Measurements from ENCODE around the gene SPHK1.

SPHK1 gene

DNA sequence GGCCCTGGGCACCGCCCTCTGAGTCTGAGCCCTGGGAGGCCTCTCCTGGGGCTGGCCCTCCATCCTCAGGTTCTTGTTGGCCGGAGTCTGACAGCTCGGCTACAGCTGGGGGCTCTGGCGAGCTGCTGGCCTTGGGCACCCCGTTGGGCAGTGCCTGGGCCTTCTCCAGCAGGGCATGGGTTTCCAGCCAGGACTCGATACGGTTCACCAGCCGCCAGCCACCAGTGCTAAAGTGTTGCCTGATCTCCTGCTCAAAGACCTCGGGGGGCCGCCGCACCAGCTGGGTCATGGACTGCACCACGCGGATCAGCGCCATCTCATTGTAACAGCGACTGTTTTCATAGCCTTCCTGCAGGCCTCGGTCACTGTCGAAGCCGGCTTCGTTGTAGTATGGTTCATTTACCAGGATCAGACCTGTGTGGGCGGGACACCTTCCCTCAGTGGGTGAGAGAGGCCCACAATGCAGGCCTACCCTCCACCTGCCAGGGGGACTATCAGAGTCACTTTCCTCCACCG lies 6.8 kb downstream of the SPHK1 start:
- no peak overlapping the region for H3K9ac ChIP-seq (ENCODE audit: low read depth, low read length)
- H3K36me3 ChIP-seq (ENCODE audit: insufficient read depth, low read depth, low read length): peaks cover 47% of the 10 kb centered on the region
- peaks cover 5% of the 10 kb centered on the region; the same call in 1 of the 2 replicates for H3K27me3 ChIP-seq (ENCODE audit: insufficient read depth, low read length)
- peaks cover 15% of the 10 kb centered on the region for H3K4me1 ChIP-seq (ENCODE audit: insufficient read depth, low read length)
- no peak overlapping the region for H3K4me3 ChIP-seq (ENCODE audit: low read length)
- no peak overlapping the region for H3K27ac ChIP-seq (ENCODE audit: low read length)
- no peaks in the 10 kb centered on the region for H3K9me3 ChIP-seq (ENCODE audit: insufficient read depth, low read depth, low read length)

DNA sequence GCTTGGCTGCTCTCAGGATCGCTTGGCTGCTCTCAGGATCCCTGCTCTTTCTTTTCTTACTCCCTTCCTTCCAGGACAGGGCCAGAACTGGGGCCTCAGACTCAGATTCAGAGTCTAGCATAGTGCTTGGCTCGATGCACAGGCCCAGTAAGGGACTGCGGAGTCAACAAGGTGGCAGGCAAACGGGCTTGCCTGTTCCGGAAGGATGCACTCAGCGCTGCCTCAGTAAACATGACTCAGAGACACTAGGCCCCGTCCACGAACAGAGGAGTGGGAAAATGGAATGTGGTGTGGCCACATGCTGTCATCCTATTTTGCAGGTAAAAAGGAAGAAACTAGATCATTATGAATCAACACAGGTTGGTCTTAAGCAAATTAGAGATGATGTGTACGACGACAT lies 9.8 kb downstream of the SPHK1 start:
- Histone ChIP-seq H3K9ac (ENCODE audit: low read depth, low read length) (no peak overlapping the region), H3K9me3 (ENCODE audit: insufficient read depth, low read depth, low read length) (no peaks in the 10 kb centered on the region), H3K4me3 (ENCODE audit: low read length) (no peak overlapping the region), H3K27ac (ENCODE audit: low read length) (no peak overlapping the region), H3K4me1 (ENCODE audit: insufficient read depth, low read length) (peaks cover 10% of the 10 kb centered on the region), H3K27me3 (ENCODE audit: insufficient read depth, low read length) (no peaks in the 10 kb centered on the region), H3K36me3 (ENCODE audit: insufficient read depth, low read depth, low read length) (peaks cover 75% of the 10 kb centered on the region)

DNA sequence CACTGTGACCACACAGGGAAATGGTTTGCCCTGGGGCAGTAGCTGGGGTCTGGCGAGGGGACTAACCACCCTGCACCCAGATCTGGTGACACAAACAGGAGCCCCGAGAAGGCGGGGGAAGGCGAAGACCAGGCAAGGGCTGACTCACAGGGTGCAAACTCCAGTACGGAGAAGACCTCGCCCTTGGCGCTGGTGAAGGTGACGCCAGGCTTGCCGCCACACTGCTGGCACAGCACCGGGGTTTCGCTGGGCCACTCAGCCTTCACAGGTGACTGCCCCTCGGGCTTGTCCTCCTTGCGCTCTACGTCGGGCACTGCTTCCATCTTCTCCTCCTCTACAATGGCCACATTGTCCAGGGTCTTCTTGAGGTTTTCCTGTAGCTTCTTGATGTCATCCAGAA lies 11.6 kb downstream of the SPHK1 start:
- no peaks in the 10 kb centered on the region for H3K4me1 ChIP-seq (ENCODE audit: insufficient read depth, low read length)
- H3K36me3 ChIP-seq (ENCODE audit: insufficient read depth, low read depth, low read length): peaks cover 88% of the 10 kb centered on the region
- H3K27me3 ChIP-seq (ENCODE audit: insufficient read depth, low read length): no peaks in the 10 kb centered on the region
- no peak overlapping the region for H3K9ac ChIP-seq (ENCODE audit: low read depth, low read length)
- H3K9me3 ChIP-seq (ENCODE audit: insufficient read depth, low read depth, low read length): no peaks in the 10 kb centered on the region
- H3K27ac ChIP-seq (ENCODE audit: low read length): no peak overlapping the region
- no peak overlapping the region for H3K4me3 ChIP-seq (ENCODE audit: low read length)

DNA sequence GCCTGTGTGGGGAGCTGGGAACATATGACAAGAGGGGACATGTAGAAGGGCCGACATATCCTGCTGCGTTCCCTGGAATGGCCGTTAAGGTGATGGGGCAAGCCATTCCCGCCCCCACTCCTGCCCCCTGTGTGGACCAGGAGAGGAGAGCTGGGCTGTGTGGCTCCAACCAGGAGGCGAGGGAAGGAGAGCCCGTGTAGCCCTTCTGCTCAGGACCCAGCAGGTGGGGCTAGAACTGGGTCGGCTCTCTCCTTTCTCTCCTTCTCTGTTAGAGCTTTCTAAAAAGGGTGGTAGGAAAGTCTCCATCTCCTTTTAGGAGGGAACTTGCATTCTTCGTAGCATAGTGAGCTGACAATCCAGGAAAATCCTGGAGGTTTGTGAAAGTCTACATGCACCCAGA lies 12.8 kb downstream of the SPHK1 start:
- Histone ChIP-seq H3K9ac (ENCODE audit: low read depth, low read length) (no peak overlapping the region), H3K4me3 (ENCODE audit: low read length) (no peak overlapping the region), H3K9me3 (ENCODE audit: insufficient read depth, low read depth, low read length) (no peaks in the 10 kb centered on the region), H3K4me1 (ENCODE audit: insufficient read depth, low read length) (no peaks in the 10 kb centered on the region), H3K36me3 (ENCODE audit: insufficient read depth, low read depth, low read length) (peaks cover 88% of the 10 kb centered on the region), H3K27ac (ENCODE audit: low read length) (no peak overlapping the region), H3K27me3 (ENCODE audit: insufficient read depth, low read length) (no peaks in the 10 kb centered on the region)

DNA sequence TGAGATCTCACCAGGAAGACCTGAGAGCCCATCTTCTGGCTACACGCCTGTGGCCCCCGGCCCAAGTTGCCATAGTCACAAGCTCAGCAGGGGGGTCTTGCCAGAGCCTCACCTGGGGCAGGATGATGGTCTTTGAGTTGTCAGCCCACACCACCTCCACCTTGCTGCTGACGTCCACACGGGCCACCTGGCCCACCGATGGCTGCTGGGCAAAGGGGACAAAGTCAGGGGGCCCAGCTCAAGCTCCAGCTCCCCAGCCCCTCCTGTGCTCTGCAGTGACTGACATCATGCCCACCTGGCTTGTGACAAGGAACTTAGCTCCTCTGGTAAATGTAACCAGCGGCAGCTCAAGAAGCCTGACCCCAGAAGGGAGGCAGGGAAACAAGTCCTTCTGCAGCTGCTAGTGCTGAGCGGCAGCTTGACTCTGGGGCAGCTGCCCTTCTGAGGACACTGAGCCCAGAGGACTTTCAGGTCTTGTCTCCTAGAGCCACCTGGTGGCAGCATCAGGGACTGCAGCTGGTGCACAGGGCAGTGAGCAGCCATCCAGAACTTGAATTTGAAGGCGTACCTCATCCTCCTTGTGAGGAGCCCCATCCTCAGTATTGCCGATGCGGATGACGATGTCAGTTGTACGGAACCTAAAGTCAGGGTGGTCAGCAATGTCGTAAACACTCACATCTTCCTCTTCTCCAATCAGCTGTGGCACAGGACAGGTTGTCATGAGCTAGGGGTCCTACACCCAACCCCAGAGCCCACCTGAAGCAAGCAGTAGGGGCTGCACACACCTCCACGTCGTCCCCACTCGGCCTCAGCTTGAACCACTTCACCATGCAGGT lies 13.5 kb downstream of the SPHK1 start:
- Histone ChIP-seq H3K36me3 (ENCODE audit: insufficient read depth, low read depth, low read length) (peaks cover 92% of the 10 kb centered on the region), H3K9ac (ENCODE audit: low read depth, low read length) (no peak overlapping the region), H3K4me1 (ENCODE audit: insufficient read depth, low read length) (no peaks in the 10 kb centered on the region), H3K4me3 (ENCODE audit: low read length) (no peak overlapping the region), H3K9me3 (ENCODE audit: insufficient read depth, low read depth, low read length) (no peaks in the 10 kb centered on the region), H3K27me3 (ENCODE audit: insufficient read depth, low read length) (no peaks in the 10 kb centered on the region), H3K27ac (ENCODE audit: low read length) (no peak overlapping the region)

DNA sequence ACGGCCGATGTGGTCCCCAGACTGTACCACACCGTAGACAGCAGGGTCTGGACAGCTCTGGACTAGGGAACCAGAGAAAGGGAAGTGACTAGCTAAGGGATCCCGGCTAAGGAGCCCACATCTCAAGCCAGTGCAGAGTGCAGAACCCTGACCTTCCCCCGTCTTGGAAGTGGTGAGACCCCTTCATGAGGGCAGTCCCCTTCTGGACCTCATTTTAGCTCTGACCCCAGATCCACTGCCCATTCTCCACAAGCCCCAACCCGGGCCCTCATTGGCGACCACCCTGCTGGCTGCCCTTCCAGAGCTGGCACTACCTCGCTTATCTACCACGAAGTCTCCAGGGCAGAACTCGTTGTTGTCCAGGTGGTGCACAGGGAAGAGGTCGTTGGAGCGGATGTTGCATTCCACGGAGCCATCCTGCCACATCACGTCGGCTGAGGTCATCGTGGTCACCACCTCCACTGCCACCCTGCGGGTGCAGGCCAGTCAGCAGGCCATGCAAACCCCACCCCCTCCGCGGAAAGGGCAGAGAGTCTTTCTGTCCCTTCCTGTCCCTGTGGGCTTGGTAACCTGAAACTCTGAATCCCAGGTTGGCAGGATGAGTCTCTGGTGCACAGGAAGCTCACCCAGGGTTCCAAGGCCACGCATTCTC lies 14.2 kb downstream of the SPHK1 start:
- no peak overlapping the region for H3K9ac ChIP-seq (ENCODE audit: low read depth, low read length)
- H3K36me3 ChIP-seq (ENCODE audit: insufficient read depth, low read depth, low read length): peaks cover 90% of the 10 kb centered on the region
- no peak overlapping the region for H3K4me3 ChIP-seq (ENCODE audit: low read length)
- no peaks in the 10 kb centered on the region for H3K27me3 ChIP-seq (ENCODE audit: insufficient read depth, low read length)
- H3K9me3 ChIP-seq (ENCODE audit: insufficient read depth, low read depth, low read length): no peaks in the 10 kb centered on the region
- no peak overlapping the region for H3K27ac ChIP-seq (ENCODE audit: low read length)
- H3K4me1 ChIP-seq (ENCODE audit: insufficient read depth, low read length): no peaks in the 10 kb centered on the region

DNA sequence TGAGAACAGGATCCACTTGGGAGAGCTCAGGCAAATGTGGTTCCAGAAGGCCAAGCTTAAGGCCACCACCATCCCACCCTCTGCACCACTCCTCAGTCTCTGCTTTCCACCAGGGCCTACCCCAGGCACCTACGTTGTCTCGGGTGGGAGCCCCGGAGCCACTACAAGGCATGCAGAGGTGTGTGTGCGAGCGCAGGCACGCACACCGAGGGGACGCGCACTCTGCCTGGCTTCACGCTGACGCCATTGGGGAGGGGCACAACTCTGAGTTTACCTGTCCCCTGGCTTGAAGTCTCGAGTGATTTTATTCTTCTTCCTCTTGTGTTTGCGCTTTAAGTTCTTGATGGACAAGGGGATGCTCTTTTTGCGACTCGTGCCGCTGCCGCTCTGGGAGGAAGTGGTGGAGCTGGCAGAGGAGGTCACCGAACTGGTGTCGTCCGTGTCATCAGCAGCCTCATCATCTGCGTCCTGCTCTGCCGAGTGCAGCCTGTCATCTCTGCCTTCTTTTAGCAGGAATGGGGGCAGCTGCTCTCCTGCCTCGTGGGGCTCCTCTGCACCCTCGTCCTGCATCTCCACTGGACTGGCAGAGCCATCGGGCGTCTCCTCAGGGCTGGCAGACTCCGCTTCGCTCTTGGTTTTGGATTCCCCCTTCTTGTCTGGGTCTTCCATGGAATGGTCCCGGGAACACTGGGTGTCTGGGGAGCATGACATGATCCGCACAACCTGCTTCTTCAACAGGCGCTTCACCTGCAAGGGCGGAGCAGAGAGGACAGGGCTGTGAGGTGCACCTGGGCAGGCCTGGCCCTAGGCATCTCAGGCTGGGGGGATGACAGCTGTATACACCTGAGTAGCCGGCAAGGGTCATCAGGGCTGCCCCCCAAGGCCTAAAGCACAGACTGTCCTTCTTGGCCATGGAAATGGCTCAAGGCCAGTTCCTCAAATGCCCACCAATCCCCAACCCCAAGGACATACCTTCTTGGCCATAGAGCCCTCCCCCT lies 15.1 kb downstream of the SPHK1 start:
- Histone ChIP-seq H3K4me3 (ENCODE audit: low read length) (no peak overlapping the region), H3K9me3 (ENCODE audit: insufficient read depth, low read depth, low read length) (no peaks in the 10 kb centered on the region), H3K9ac (ENCODE audit: low read depth, low read length) (no peak overlapping the region), H3K27me3 (ENCODE audit: insufficient read depth, low read length) (no peaks in the 10 kb centered on the region), H3K4me1 (ENCODE audit: insufficient read depth, low read length) (no peaks in the 10 kb centered on the region), H3K27ac (ENCODE audit: low read length) (no peak overlapping the region), H3K36me3 (ENCODE audit: insufficient read depth, low read depth, low read length) (peaks cover 90% of the 10 kb centered on the region)

DNA sequence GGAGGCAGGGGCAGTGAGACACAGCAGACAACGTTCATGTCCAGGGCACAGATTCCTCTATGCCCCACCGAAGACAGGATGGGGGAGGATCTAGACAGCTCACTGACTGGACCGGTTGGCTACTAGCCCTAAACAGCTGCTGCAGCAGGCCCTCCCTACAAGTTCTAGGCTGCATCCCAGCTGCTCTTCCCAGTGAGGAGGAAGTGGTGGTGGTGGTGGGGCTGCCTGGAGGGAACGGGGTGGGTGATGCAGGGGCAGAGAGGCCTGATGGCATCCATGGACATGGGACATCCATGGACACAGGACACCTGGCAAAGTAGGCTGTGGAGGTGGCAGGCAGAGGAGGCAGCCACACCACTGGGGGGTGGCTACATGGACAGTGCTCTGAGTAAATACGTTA lies 18.3 kb downstream of the SPHK1 start:
- H3K27me3 ChIP-seq (ENCODE audit: insufficient read depth, low read length): no peaks in the 10 kb centered on the region
- no peak overlapping the region for H3K9ac ChIP-seq (ENCODE audit: low read depth, low read length)
- no peaks in the 10 kb centered on the region for H3K9me3 ChIP-seq (ENCODE audit: insufficient read depth, low read depth, low read length)
- peaks cover 77% of the 10 kb centered on the region for H3K36me3 ChIP-seq (ENCODE audit: insufficient read depth, low read depth, low read length)
- no peak overlapping the region for H3K27ac ChIP-seq (ENCODE audit: low read length)
- H3K4me3 ChIP-seq (ENCODE audit: low read length): no peak overlapping the region
- H3K4me1 ChIP-seq (ENCODE audit: insufficient read depth, low read length): no peaks in the 10 kb centered on the region

DNA sequence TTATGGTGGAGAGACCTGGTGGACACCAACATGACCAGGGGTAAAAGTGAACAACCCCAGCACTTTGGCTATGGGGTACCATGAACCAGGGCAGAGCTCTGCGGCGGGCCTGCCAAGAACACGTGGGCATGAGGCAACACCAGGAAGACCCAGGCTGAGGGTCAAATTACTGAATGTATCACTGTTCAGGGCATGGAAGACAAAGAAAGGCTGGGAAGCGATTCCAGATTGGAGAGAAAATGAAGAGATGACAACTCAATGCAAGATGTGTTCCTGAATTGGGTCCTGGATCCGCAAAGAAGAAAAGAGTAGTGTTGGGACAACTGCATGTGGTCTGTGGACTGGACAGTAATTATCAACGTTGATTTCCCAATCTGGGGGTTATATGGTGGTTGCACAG lies 19.8 kb downstream of the SPHK1 start:
- H3K36me3 ChIP-seq (ENCODE audit: insufficient read depth, low read depth, low read length): peaks cover 62% of the 10 kb centered on the region
- no peaks in the 10 kb centered on the region for H3K9me3 ChIP-seq (ENCODE audit: insufficient read depth, low read depth, low read length)
- H3K4me1 ChIP-seq (ENCODE audit: insufficient read depth, low read length): no peaks in the 10 kb centered on the region
- no peaks in the 10 kb centered on the region for H3K27me3 ChIP-seq (ENCODE audit: insufficient read depth, low read length)
- H3K4me3 ChIP-seq (ENCODE audit: low read length): no peak overlapping the region
- no peak overlapping the region for H3K9ac ChIP-seq (ENCODE audit: low read depth, low read length)
- no peak overlapping the region for H3K27ac ChIP-seq (ENCODE audit: low read length)

DNA sequence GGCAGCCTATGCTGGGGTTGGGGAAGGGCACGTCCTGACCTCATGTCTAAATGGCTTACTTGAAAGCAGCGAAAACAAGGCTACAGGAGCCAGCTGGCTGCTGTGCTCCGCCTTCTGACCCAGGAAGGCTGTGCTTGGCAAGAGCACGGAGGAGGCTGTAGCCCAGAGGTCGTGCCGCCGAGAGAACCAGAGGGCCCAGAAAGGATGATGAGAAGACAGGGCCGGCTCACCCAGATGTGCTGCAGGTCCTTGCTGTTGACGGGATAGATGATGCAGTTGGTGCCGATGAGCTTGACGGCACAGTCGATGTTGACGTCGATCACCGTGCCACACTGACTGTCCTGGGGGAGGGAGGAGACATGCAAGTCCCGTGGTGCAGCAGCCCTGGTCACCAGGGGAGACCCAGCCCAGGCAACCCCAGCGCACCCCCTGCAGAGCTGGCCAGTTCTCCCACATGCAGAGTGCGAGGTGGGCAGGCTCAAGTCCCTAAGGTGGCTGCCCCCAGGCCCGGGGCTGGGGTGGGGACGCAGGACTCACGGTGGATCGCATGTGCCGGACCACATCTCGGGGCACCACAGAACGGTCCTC lies 20.7 kb downstream of the SPHK1 start:
- Histone ChIP-seq H3K36me3 (ENCODE audit: insufficient read depth, low read depth, low read length) (peaks cover 54% of the 10 kb centered on the region), H3K27ac (ENCODE audit: low read length) (no peak overlapping the region), H3K27me3 (ENCODE audit: insufficient read depth, low read length) (no peaks in the 10 kb centered on the region)

DNA sequence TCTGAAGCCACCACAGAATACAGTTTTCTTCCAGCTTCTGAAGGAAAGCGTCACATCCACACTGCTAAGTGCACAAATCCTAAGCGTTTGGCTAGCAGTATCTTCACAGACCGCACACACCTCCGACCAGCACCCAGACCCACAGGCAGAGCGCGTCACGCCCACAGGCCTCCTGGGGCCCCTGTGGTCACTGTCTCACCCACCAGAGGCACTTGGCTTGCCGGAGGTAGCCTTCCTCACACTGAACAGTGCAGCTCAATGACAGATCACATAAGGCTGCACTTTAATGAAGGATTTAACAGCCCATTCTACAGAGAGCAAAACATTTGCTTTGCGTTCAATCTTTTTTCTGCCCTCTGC lies 21.2 kb downstream of the SPHK1 start:
- Histone ChIP-seq H3K27me3 (ENCODE audit: insufficient read depth, low read length) (no peaks in the 10 kb centered on the region), H3K36me3 (ENCODE audit: insufficient read depth, low read depth, low read length) (peaks cover 49% of the 10 kb centered on the region), H3K4me3 (ENCODE audit: low read length) (no peak overlapping the region), H3K4me1 (ENCODE audit: insufficient read depth, low read length) (no peaks in the 10 kb centered on the region), H3K9ac (ENCODE audit: low read depth, low read length) (no peak overlapping the region), H3K9me3 (ENCODE audit: insufficient read depth, low read depth, low read length) (no peaks in the 10 kb centered on the region), H3K27ac (ENCODE audit: low read length) (no peak overlapping the region)

More for the DNA sequence above, 20.7 kb downstream of the SPHK1 start:
- Histone ChIP-seq H3K4me3 (ENCODE audit: low read length) (no peak overlapping the region), H3K9me3 (ENCODE audit: insufficient read depth, low read depth, low read length) (no peaks in the 10 kb centered on the region), H3K4me1 (ENCODE audit: insufficient read depth, low read length) (no peaks in the 10 kb centered on the region), H3K9ac (ENCODE audit: low read depth, low read length) (no peak overlapping the region)

All from iPS-20b (cell line).